Stimulated activated CD4-positive, alpha-beta T cell treated with anti-CD3 and anti-CD28 coated beads, Interleukin-2, amount 100 ng/mL, for 4 hours (primary cell): ENCODE data around the gene TFPI.

ENCODE experiments used
- DNase-seq: peaks from one replicate; pipeline ENCODE4 v3.0.0-alpha.2; 2020; ENCODE audit warnings: low read depth

The TFPI gene

GRCh38 chr2:187503700-187504099 lies 50.5 kb downstream of the TFPI start:
- DNase-seq: no peak

- no peak for DNase-seq
These were observed 51.8 kb downstream of the TFPI start for GRCh38 chr2:187502467-187502866.

DNA sequence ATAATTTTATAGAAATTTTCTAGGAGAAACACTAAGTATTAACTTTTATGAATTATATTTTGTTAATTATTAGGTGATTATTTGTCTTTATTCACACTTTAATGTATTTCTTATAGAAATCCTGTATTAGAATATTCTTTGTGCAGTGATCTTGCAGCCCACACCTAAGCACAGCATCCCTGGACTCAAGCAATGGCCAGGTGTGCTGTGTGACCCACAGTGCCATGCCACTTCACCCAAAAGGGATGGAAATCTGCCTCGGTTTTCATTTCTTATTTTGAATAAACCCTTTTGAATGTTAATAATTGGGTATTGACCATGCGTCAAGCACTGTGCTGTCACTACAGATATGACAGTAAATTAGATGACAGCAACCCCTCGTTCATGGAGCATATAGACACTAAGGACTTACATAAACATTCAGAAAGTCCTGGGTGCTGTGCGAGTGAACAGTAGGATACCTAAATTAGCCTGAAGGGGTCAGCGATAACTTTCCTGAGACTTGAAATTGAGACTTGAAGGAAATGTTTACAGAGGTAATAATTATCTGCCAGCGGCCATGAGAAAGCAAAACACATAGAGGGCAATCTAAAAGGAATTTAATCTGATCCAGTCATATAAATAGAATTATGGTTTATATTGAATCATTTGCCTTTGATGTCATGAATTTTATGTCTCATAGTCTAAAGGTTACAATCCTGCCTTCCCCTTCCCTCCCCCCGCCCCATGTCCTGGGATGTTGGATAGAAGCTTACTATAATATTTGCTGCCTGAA lies 53.5 kb downstream of the TFPI start:
- no peak for DNase-seq

GRCh38 chr2:187499941-187500532 lies 54.2 kb downstream of the TFPI start:
- no peak for DNase-seq

DNA sequence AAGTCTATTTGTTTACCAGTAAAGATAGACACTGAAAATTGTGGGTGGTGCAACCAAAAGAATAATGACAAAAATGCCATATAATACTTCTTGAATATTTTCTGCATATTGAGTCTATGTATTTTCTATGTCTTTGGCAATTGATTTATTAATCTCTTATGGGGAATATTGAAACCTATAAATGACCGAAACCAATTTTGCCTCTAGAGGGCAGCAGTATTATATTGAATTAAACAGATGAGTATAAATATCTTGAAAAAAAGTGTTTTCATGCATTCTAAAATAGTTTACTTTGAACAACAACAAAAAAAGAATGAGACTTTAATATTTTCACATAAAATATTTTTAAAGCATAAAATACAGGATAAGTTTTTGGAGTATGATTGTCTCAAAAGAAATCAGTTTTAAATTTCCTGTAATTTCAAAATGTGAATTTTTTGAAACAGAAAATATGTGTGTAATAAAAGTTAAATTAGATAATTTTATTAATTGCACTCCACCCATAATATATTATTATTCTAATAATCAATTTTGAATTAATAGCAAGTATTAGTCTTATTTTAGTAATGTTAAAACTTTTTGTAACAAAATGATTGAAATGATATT lies 56.3 kb downstream of the TFPI start:
- no peak for DNase-seq

DNA sequence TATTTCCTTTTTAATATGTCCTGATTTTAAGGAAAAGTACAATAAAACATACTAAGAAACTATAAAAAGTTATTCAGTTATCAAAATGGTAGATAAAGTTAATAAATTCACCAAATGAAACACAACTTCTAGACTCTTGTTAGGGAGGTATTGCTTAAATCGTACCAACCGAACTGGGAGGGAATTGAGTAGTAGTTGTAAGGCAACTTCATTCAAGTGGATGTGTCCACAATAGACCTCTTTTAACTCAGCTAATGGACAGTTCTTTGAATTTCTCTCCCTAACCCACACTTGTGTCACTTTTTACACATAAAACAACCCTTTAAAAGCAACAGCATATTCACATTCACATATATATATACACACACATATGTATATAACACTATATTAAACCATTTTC lies 57.1 kb downstream of the TFPI start:
- no peak for DNase-seq

DNA sequence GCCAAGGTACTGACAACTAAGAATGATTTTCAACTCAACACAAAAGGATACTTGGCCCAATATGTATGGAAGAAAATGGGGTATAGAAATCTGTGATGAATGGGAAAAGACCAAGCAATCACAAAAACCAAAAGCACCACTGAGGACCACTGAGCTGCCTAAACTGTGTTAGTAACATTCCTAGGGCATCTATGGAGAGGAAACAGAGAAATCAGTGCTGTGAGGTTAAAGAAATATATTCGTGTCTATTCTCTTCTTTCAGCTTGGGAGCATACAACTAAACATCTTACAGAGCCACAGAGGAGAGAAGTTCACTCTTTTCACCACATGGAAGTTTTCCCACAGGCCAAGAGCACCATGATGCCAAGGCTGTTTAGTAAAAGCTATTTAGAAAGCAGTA lies 58.9 kb downstream of the TFPI start:
- no peak for DNase-seq

GRCh38 chr2:187493877-187494568 lies 60.2 kb downstream of the TFPI start:
- no peak for DNase-seq

DNA sequence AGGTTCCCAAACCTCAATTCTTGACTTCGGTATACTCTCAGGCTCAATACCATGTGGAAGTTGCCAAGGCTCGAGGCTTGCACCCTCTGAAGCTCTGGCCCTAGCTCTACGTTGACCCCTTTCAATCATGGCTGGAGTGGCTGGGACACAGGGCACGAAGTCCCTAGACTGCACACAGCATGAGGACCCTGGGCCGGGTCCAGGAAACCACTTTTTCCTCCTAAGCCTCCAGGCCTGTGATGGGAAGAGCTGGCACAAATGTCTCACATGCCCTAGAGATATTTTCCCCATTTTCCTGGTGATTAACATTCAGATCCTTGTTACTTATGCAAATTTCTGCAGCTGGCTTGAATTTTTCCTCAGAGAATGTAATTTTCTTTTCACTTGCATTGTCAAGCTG lies 61.1 kb downstream of the TFPI start:
- DNase-seq: no peak

- no peak for DNase-seq
These were observed 68.0 kb downstream of the TFPI start for GRCh38 chr2:187486241-187486640.

GRCh38 chr2:187485523-187485922 lies 68.7 kb downstream of the TFPI start:
- DNase-seq: no peak

- DNase-seq: no peak
These were observed 70.7 kb downstream of the TFPI start for GRCh38 chr2:187483537-187483936.

- no peak for DNase-seq
These were observed 71.4 kb downstream of the TFPI start for GRCh38 chr2:187482796-187483195.

DNA sequence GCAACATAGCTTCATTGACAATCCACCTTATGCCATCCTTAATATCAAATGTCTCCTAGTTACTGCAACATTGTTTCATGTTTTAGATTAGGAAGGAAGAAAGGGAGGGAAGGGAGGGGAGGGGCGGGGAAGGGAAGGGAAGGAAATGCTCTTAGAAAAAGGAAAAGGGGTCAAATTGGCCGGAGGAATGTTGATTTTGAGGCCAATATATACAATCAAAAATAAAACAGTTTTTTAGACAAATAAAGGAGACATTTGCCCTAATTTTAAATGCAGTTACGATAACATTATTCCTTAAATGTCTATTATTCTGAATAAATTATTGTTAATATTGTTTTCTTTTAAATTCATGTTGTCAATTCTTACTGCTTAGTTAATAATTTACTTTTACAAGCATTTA lies 72.7 kb downstream of the TFPI start:
- DNase-seq: no peak

DNA sequence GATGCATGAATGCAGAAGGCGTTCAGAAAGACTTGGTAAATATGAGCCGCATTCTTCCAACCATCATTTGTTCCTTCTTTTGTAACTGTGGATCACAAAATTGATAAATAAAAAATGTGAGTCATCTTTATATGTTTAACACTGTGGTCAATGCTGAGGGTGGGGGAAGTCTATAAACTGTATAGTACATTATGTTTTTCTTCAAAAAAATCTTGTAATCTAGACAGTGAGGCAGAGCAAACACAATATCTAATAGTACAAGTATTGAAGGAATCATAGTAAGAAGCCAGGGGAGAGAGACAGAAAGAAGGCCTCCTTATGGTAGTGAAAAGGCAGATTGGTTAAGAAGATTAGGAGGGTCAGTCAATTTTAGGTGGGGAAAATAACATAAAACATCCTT lies 75.5 kb downstream of the TFPI start:
- DNase-seq: no peak

DNA sequence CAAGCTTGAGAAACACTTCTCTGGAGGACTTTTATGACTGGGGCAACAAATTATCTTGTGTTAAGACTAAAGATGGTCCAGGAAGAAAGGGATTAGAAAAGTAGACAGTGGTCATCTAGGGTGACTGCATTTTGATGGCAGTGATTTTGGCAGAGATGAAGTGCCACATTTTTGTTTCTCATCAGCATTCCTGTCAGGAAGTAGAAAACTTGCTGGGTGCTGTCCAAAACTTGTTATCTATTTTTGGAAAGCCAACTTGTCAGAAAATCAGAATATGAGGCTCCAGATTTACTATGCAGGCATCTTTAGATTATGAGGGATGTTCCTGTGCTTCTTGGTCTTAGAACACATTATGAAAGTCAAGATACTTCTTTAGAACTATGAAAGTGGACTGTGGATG lies 77.2 kb downstream of the TFPI start:
- DNase-seq: no peak

DNA sequence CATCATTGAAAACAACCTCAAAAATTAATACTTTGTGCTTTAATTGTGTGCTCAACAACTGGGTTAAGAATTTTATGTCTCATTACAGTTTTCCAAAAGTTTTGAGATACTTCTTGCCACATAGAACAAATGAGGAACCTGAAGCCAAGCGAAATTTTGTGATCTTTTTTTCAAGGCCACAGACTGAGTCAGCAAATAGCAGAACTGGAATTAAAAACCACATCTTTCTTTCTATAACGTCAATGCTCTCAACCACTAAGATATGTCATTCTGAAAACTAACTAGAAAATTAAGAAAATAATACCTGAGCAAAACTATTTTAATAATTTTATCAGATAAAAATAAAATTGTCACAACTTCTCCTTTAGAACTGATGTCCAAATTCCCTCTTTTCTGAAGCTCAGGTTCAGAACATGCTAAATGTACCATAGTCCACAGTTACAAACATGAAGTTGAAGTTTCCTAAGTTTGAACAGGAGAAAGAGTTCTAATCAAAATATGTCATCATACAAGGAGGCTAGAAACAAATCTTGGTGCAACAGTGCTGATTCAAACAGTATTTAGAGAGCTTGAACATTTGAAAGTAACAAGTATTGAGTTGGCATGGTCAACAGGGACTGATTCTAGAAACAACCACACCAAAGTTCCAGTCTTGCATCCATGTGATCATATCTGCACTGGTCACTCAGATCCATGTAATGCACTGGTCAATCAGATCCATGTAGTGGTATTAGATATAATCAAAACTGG lies 78.6 kb downstream of the TFPI start:
- no peak for DNase-seq

- no peak for DNase-seq
These were observed 83.5 kb downstream of the TFPI start for GRCh38 chr2:187470698-187471097.

- DNase-seq: no peak
These were observed 84.7 kb downstream of the TFPI start for GRCh38 chr2:187469538-187469937.

DNA sequence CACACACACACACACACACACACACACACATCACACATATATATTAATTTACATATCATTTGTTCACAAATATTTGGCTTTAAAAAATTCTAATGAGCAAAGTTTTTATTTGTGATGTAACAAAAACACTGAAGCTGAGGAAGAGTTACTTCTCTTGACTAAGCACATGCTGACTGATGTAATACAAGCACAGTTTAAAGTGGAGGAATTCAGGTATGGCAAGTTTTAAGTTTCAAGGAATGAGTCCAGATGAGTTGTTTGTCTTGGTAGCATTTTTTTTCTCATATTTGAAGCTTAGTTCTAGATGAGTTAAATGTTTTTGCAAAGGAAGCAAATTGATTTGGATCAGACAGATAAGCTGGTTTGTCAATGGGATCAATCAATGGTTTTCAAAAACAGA lies 86.0 kb downstream of the TFPI start:
- no peak for DNase-seq

DNA sequence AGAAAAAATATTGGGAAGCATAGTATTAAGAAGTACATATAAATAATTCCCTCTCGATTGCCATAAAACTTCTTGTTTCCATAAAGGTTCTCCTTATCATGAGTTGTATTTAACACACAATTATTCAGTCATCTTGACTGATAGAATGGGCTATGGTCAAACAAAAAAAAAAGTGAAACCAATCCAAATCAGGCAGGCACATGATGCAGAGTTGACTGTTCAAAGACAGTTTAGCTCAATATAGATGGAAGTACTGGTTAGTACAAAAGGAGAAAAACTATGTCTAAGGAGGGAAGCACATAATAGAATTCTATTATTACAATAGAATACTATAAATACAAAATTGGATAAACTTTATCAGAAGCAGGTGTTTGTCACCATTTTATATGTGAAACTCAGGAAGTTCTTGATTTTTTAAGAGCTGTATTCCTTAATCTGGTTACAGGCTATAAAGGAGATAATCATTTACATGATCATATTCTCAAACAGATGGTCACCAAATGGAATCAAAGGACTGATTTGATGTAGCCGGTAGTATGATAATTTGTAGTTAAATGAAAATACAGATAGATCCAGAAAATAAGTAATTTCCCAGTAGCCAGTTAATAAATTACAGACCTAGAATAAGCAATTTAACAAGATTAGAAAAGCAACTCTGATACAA lies 88.0 kb downstream of the TFPI start:
- DNase-seq: no peak

- DNase-seq: no peak
These were observed 91.4 kb downstream of the TFPI start for GRCh38 chr2:187462839-187463238.
